ENCODE measurements around the gene DSN1. TPM values are rescaled to one million over a fixed set of nuclear protein-coding genes. Genes with fewer than 3 reads are reported as not detected.

The DSN1 gene
- total RNA-seq, 1 donor from 2014 or later: 3.7 TPM

DNA sequence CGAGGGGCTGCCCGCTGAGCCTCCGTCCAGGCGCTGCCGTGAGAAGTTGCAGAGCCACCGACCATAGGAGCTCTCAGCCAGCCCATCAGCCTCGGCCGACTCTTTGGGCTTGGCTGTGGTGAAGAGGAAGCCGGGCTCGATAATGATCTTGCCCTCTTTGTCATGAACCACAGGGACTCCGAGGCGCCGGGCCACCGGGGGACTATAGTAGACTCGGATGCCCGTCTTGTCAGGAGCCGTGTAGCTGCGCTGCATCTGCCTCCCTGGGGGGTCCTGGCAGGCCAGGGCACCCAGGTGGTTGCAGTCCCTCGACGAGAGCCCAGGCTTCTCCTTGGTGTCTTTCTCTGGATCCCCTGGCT, 20.5 kb upstream of the DSN1 start:
- peaks cover 33% of the 10 kb centered on the region for H3K36me3 ChIP-seq (ENCODE audit: control insufficient read depth, insufficient read depth, low read length)
- H3K27me3 ChIP-seq (ENCODE audit: control insufficient read depth, insufficient read depth, low read length): no peaks in the 10 kb centered on the region
- no peak overlapping the region for H3K4me3 ChIP-seq (ENCODE audit: low read depth, low read length)
- DNase-seq (ENCODE audit: low read depth) (no peak), FAIRE-seq (no peak)
- TF ChIP-seq, protein P1, sequence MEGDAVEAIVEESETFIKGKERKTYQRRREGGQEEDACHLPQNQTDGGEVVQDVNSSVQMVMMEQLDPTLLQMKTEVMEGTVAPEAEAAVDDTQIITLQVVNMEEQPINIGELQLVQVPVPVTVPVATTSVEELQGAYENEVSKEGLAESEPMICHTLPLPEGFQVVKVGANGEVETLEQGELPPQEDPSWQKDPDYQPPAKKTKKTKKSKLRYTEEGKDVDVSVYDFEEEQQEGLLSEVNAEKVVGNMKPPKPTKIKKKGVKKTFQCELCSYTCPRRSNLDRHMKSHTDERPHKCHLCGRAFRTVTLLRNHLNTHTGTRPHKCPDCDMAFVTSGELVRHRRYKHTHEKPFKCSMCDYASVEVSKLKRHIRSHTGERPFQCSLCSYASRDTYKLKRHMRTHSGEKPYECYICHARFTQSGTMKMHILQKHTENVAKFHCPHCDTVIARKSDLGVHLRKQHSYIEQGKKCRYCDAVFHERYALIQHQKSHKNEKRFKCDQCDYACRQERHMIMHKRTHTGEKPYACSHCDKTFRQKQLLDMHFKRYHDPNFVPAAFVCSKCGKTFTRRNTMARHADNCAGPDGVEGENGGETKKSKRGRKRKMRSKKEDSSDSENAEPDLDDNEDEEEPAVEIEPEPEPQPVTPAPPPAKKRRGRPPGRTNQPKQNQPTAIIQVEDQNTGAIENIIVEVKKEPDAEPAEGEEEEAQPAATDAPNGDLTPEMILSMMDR (IDR thresholded peaks at IDR 0.05; ENCODE audit: insufficient read depth, low read length, severe bottlenecking): no peak

DNA sequence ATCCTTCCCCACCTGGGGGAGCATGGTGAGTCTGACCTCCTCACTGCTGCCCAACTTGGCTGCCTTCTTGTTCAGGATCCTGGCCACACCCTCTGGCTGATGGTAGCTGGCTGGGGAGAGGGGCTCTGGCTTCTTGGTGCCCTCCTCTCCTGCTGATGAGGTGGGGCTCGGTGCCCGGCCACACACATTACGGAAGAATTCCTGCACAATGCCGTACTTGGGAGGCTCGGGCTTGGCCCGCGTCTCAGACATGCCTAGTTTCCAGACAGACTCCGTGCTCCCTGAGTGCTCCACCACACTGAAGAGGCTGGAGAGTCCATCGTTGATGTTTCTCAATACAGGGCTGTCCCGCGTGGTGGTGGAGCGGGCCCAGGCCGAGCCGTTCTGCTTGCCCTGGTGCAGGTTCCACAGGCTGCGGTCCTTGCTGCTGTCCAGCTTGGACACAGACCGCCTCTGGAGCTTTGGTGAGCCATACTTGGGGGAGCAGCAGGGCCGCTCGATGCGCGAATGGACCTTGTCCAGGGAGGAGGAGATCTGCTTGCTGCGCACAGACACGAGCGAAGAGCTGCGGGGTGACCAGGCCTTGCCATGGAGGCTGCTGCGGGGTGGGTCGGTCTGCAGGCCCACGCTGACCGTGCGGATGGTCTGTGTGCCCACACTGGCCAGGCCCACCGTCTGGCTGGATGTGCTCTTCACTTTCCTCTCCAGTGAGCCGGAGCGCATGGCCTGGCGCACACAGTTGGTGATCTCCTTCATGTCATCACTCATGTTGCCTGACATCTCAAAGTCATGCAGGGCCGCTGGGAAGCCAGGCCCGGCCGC, 19.9 kb upstream of the DSN1 start:
- H3K36me3 ChIP-seq (ENCODE audit: control insufficient read depth, insufficient read depth, low read length): peaks cover 31% of the 10 kb centered on the region
- no peaks in the 10 kb centered on the region for H3K27me3 ChIP-seq (ENCODE audit: control insufficient read depth, insufficient read depth, low read length)
- DNase-seq (ENCODE audit: low read depth): no peak
- TF ChIP-seq, protein P1 (IDR thresholded peaks at IDR 0.05; ENCODE audit: insufficient read depth, low read length, severe bottlenecking): no peak
- H3K4me3 ChIP-seq (ENCODE audit: low read depth, low read length): no peak overlapping the region
- no peak for FAIRE-seq

DNA sequence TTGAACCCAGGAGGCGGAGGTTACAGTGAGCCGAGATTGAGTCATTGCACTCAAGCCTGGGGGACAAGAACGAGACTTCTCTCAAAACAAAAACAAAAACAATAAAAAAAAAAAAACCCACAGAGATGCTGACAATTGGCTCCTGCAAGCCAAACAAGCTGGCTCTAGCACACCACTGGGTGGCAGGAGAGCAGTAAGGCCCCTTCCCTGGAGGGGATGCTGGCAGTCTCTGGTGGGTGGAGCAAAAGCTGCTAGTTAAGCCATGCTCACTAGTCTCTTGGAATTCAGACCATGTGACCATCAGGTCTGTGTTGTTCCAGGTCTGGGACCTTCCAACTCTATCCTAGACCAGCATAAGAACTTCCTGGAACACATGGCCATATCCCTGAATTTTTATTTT, 18.9 kb upstream of the DSN1 start:
- no peak overlapping the region for H3K4me3 ChIP-seq (ENCODE audit: low read depth, low read length)
- TF ChIP-seq, protein P1 (IDR thresholded peaks at IDR 0.05; ENCODE audit: insufficient read depth, low read length, severe bottlenecking): peak; percentile 45
- H3K36me3 ChIP-seq (ENCODE audit: control insufficient read depth, insufficient read depth, low read length): peaks cover 24% of the 10 kb centered on the region
- no peaks in the 10 kb centered on the region for H3K27me3 ChIP-seq (ENCODE audit: control insufficient read depth, insufficient read depth, low read length)
- no peak for FAIRE-seq
- DNase-seq (ENCODE audit: low read depth): peak; percentile 60

DNA sequence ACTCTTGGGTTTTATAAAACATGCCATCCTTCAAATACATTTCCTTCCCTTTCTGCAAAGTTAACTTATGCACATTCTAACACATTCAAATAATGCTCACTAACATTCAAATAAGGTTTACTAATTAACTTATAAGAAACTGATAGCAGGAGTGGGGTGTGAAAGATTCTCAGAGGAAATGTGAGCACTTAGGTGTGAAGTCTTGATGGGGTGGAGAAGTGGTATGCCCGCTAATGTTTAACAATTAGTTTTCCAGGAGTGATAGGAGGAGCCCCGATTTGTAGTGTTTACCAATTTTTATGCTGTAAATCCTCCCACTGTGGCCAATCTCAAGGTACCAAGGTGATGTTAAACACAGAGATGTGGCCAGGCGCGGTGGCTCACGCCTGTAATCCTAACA, 18.3 kb upstream of the DSN1 start:
- H3K27me3 ChIP-seq (ENCODE audit: control insufficient read depth, insufficient read depth, low read length): no peaks in the 10 kb centered on the region
- TF ChIP-seq, protein P1 (IDR thresholded peaks at IDR 0.05; ENCODE audit: insufficient read depth, low read length, severe bottlenecking): no peak
- DNase-seq (ENCODE audit: low read depth) (no peak), FAIRE-seq (no peak)
- H3K36me3 ChIP-seq (ENCODE audit: control insufficient read depth, insufficient read depth, low read length): peaks cover 19% of the 10 kb centered on the region
- H3K4me3 ChIP-seq (ENCODE audit: low read depth, low read length): no peak overlapping the region

DNA sequence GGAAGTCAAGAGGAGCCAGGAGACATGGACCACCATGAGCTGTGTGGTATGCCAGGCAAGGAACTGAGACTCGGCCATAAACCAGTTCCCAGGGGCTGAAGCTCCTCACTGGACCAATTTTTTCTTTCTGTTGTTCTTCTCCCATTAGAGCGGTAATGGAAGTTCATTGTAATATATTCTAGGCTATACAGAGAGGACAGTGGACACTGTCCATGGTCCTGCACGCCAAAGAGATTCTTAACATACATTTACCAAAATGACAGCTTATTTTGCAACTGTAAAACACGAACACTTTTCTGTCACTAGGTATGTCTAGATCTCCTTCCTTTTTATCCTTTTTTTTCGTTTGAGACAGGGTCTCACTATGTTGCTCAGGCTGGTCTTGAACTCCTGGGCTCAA, 13.1 kb upstream of the DSN1 start:
- Histone ChIP-seq H3K4me3 (ENCODE audit: low read depth, low read length) (no peak overlapping the region), H3K27me3 (ENCODE audit: control insufficient read depth, insufficient read depth, low read length) (no peaks in the 10 kb centered on the region), H3K36me3 (ENCODE audit: control insufficient read depth, insufficient read depth, low read length) (peaks cover 14% of the 10 kb centered on the region)
- TF ChIP-seq, protein P1 (IDR thresholded peaks at IDR 0.05; ENCODE audit: insufficient read depth, low read length, severe bottlenecking): no peak
- DNase-seq (ENCODE audit: low read depth): no peak
- peak; percentile 47 for FAIRE-seq

DNA sequence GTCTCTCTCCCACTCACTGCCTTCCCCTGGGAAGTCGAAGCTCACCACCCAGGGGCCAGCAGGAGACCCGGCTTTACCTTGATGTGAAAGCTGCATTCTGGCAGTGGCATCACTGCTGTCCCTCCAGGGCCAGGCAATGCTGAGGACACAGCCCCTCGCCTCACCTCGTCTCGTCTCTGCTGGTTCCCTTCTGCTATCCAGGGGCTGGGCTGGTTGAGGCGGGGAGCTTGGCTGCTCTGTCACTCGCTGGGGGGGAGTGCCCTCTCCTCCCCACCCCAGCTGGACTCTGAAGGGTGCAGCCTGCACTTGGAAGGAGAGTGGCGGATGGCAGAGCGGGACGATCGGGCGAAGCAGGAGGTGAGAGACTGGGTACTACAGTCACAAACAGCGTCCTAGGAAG, 12.7 kb upstream of the DSN1 start:
- TF ChIP-seq, protein P1 (IDR thresholded peaks at IDR 0.05; ENCODE audit: insufficient read depth, low read length, severe bottlenecking): no peak
- no peak overlapping the region for H3K4me3 ChIP-seq (ENCODE audit: low read depth, low read length)
- no peaks in the 10 kb centered on the region for H3K27me3 ChIP-seq (ENCODE audit: control insufficient read depth, insufficient read depth, low read length)
- peaks cover 13% of the 10 kb centered on the region for H3K36me3 ChIP-seq (ENCODE audit: control insufficient read depth, insufficient read depth, low read length)
- DNase-seq (ENCODE audit: low read depth) (no peak), FAIRE-seq (no peak)

All from bronchial epithelial cell (primary cell).